H9 (cell line): ENCODE measurements around the gene LRRC55. TPM values are rescaled to one million over a fixed set of nuclear protein-coding genes. Genes with fewer than 3 reads are reported as not detected.

ENCODE experiments used
- DNase-seq: peaks from one replicate; pipeline ENCODE4 v3.0.0-alpha.2; 2017
- H2AFZ ChIP-seq: one replicate; pipeline ENCODE4 v1.6.1; 2013; ENCODE audit warnings: mild to moderate bottlenecking, low read length, control low read depth, moderate library complexity
- H2AK5ac ChIP-seq: 2 replicates; pipeline ENCODE4 v1.6.1; 2013; ENCODE audit warnings: low read length, control low read depth, mixed read lengths; ENCODE audit not compliant: insufficient read length
- H2BK120ac ChIP-seq: one replicate; pipeline ENCODE4 v1.6.1; 2013; ENCODE audit warnings: low read depth, mild to moderate bottlenecking, low read length, control low read depth, inconsistent platforms; ENCODE audit not compliant: poor library complexity, severe bottlenecking
- H2BK12ac ChIP-seq: 2 replicates; pipeline ENCODE4 v1.6.1; 2013; ENCODE audit warnings: low read length, control low read depth, mixed read lengths, low read depth; ENCODE audit not compliant: insufficient read length
- H2BK15ac ChIP-seq: 2 replicates; pipeline ENCODE4 v1.6.1; 2013; ENCODE audit warnings: low read depth, low read length, control low read depth
- H2BK20ac ChIP-seq: one replicate; pipeline ENCODE4 v1.6.1; 2013; ENCODE audit warnings: low read depth, mild to moderate bottlenecking, low read length, control low read depth, inconsistent platforms; ENCODE audit not compliant: poor library complexity, severe bottlenecking
- H2BK5ac ChIP-seq: 2 replicates; pipeline ENCODE4 v1.6.1; 2013; ENCODE audit warnings: low read length, control low read depth, mixed read lengths; ENCODE audit not compliant: insufficient read length
- H3K14ac ChIP-seq: 2 replicates; pipeline ENCODE4 v1.6.1; 2013; ENCODE audit warnings: low read length, control low read depth; ENCODE audit not compliant: insufficient read depth
- H3K18ac ChIP-seq: 2 replicates; pipeline ENCODE4 v1.6.1; 2013; ENCODE audit warnings: low read depth, mild to moderate bottlenecking, mixed read lengths, low read length, control low read depth; ENCODE audit not compliant: insufficient read length
- H3K23ac ChIP-seq: 2 replicates; pipeline ENCODE4 v1.6.1; 2013; ENCODE audit warnings: low read length, control low read depth, mixed read lengths, low read depth; ENCODE audit not compliant: insufficient read length
- H3K23me2 ChIP-seq: 2 replicates; pipeline ENCODE4 v1.6.1; 2013; ENCODE audit warnings: low read depth, mild to moderate bottlenecking, mixed read lengths, low read length, control low read depth; ENCODE audit not compliant: insufficient read length, poor library complexity, severe bottlenecking
- H3K27ac ChIP-seq: 2 replicates; pipeline ENCODE4 v1.5.1; 2013; ENCODE audit warnings: low read length, control low read depth, mixed read lengths, low read depth; ENCODE audit not compliant: insufficient read length
- H3K27me3 ChIP-seq: 2 replicates; pipeline ENCODE4 v1.6.1; 2013; ENCODE audit warnings: low read length, control low read depth, inconsistent platforms; ENCODE audit not compliant: insufficient read depth
- H3K4ac ChIP-seq: 2 replicates; pipeline ENCODE4 v1.6.1; 2013; ENCODE audit warnings: low read depth, mild to moderate bottlenecking, control low read depth, inconsistent platforms, low read length, moderate library complexity
- H3K4me1 ChIP-seq: 2 replicates; pipeline ENCODE4 v1.6.1; 2013; ENCODE audit warnings: low read length, control low read depth, inconsistent platforms; ENCODE audit not compliant: insufficient read depth
- H3K4me2 ChIP-seq: 2 replicates; pipeline ENCODE4 v1.6.1; 2013; ENCODE audit warnings: low read length, control low read depth, mixed read lengths; ENCODE audit not compliant: insufficient read length, insufficient read depth
- H3K56ac ChIP-seq: 2 replicates; pipeline ENCODE4 v1.6.1; 2013; ENCODE audit warnings: low read depth, mild to moderate bottlenecking, mixed read lengths, low read length, control low read depth; ENCODE audit not compliant: insufficient read length
- H3K79me1 ChIP-seq: 2 replicates; pipeline ENCODE4 v1.6.1; 2013; ENCODE audit warnings: low read depth, mild to moderate bottlenecking, moderate library complexity, low read length, control low read depth, inconsistent platforms; ENCODE audit not compliant: insufficient read depth, poor library complexity, severe bottlenecking
- H3K79me2 ChIP-seq: 2 replicates; pipeline ENCODE4 v1.6.1; 2013; ENCODE audit warnings: low read length, control low read depth, inconsistent platforms; ENCODE audit not compliant: insufficient read depth
- H3K9ac ChIP-seq: 2 replicates; pipeline ENCODE4 v1.6.1; 2013; ENCODE audit warnings: low read length, control low read depth, mixed read lengths; ENCODE audit not compliant: insufficient read length; ENCODE audit errors: extremely low read depth
- H3K9me3 ChIP-seq: one replicate; pipeline ENCODE4 v1.6.1; 2013; ENCODE audit warnings: low read depth, low read length, inconsistent platforms; ENCODE audit not compliant: control insufficient read depth
- H3T11ph ChIP-seq: one replicate; pipeline ENCODE4 v1.6.1; 2013; ENCODE audit warnings: mild to moderate bottlenecking, low read length, control low read depth, inconsistent platforms
- H4K20me1 ChIP-seq: one replicate; pipeline ENCODE4 v1.6.1; 2013; ENCODE audit not compliant: control insufficient read depth, insufficient read length, insufficient read depth
- H4K5ac ChIP-seq: 2 replicates; pipeline ENCODE4 v1.6.1; 2013; ENCODE audit warnings: low read depth, mild to moderate bottlenecking, mixed read lengths, low read length, control low read depth; ENCODE audit not compliant: insufficient read length
- H4K8ac ChIP-seq: replicated peaks from 2 replicates; pipeline ENCODE4 v1.6.1; 2013; ENCODE audit warnings: low read length, control low read depth, mixed read lengths, low read depth; ENCODE audit not compliant: insufficient read length
- H4K91ac ChIP-seq: 2 replicates; pipeline ENCODE4 v1.6.1; 2013; ENCODE audit warnings: low read depth, mild to moderate bottlenecking, moderate library complexity, mixed read lengths, low read length, control low read depth; ENCODE audit not compliant: insufficient read length
- H3K27ac Mint-ChIP-seq, 3 experiments: 2 replicates in 2 of 3; 3 replicates in 1 of 3; pipeline ENCODE4 v1.8.0; 2020 to 2021; ENCODE audit warnings: mixed read lengths in 3 of 3, mild to moderate bottlenecking in 1 of 3, moderate library complexity in 1 of 3
- H3K27me3 Mint-ChIP-seq: 2 replicates; pipeline ENCODE4 v1.8.0; 2021; ENCODE audit warnings: low read depth, mild to moderate bottlenecking, moderate library complexity, mixed read lengths
- H3K36me3 Mint-ChIP-seq, 3 experiments: 2 replicates in 2 of 3; 3 replicates in 1 of 3; pipeline ENCODE4 v1.8.0; 2020 to 2021; ENCODE audit warnings: low read depth in 3 of 3, mixed read lengths in 3 of 3; ENCODE audit not compliant: insufficient read depth in 1 of 3
- H3K4me1 Mint-ChIP-seq, 2 experiments: 2 replicates each; pipeline ENCODE4 v1.8.0; 2020; ENCODE audit warnings: mixed read lengths in 2 of 2
- H3K4me3 Mint-ChIP-seq, 2 experiments: 2 replicates in 1 of 2; 3 replicates in 1 of 2; pipeline ENCODE4 v1.8.0; 2020 to 2021; ENCODE audit warnings: mild to moderate bottlenecking in 2 of 2, mixed read lengths in 2 of 2, moderate library complexity in 1 of 2
- H3K9me3 Mint-ChIP-seq, 2 experiments: 2 replicates in 1 of 2; 3 replicates in 1 of 2; pipeline ENCODE4 v1.8.0; 2020; ENCODE audit warnings: mild to moderate bottlenecking in 2 of 2, mixed read lengths in 2 of 2, moderate library complexity in 1 of 2
- WGBS: extraction: QIAGEN DNeasy Blood & Tissue Kit; methylation state at CpG from one replicate; pipeline ENCODE4 v1.1.7; 2013; ENCODE audit warnings: missing lambda C conversion rate, low lambda C conversion rate, mixed read lengths; ENCODE audit not compliant: insufficient read length; ENCODE audit errors: extremely low coverage; 5-methylcytosine and 5-hydroxymethylcytosine counted together
- total RNA-seq: library from RNA; stranded (reverse); gene quantifications from 2 replicates; pipeline ENCODE4 v1.2.1, GENCODE V29; 2021
- TF ChIP-seq, protein P1 (sequence below): fragments of 200-600 bp; sonication (generic); conservative IDR thresholded peaks from 3 replicates; pipeline ENCODE4 v1.8.0; 2021; ENCODE audit warnings: antibody characterized with exemption, mild to moderate bottlenecking

The LRRC55 gene
- total RNA-seq, 1 experiment from 2014 or later, result 1.0 TPM

DNA sequence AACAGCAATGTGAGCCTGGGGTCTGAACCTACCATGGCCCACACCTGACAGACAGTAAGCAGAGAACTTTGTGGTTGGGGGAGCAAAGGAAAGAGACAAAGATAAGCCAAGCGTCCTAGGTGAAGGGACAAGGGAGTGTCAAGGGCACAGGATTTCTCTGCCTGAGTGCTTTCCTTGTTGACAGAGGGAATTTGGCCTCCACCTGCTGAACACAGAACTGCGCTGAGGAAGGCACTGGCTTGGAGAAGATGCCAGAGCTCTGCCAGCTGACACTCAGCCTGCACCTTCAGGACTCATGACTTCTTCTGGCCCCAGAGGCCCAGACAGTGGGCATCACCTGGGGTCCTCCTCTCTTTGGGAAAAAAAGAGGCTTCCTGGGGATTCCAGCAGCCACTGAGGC, 789 bp upstream of the LRRC55 start:
- no CpG with 5 or more reads among the region's 2 CpGs for WGBS
- Histone ChIP-seq H3K23me2 (peaks cover 13% of the 10 kb centered on the region), H2AK5ac (no peak overlapping the region), H4K91ac (no peak overlapping the region), H2BK5ac (no peak overlapping the region), H3K18ac (no peak overlapping the region), H3K79me2 (no peaks in the 10 kb centered on the region), H4K5ac (no peak overlapping the region), H3T11ph (no peak overlapping the region), H3K14ac (no peak overlapping the region), H3K79me1 (no peaks in the 10 kb centered on the region), H4K20me1 (no peaks in the 10 kb centered on the region), H3K4me2 (peak overlapping the region; percentile 78), H4K8ac (no peak overlapping the region), H3K9me3 (no peaks in the 10 kb centered on the region), H3K4me1 (no peaks in the 10 kb centered on the region), H3K4ac (no peak overlapping the region), H3K56ac (no peak overlapping the region), H3K23ac (no peak overlapping the region), H3K9ac (no peak overlapping the region), H3K27me3 (peaks cover 4% of the 10 kb centered on the region; the same call in 1 of the 2 replicates), H2BK20ac (no peak overlapping the region), H2BK12ac (no peak overlapping the region), H2BK120ac (no peak overlapping the region), H3K27ac (no peak overlapping the region), H2BK15ac (no peak overlapping the region), H2AFZ (no peak overlapping the region)
- Mint-ChIP-seq H3K27ac (peak overlapping the region in 1 of 3 experiments; percentile 13; a peak in 1 of 7 replicates), H3K9me3 (peaks cover 0 to 2% of the 10 kb centered on the region in 2 experiments; a peak in 3 of 5 replicates), H3K36me3 (no peaks in the 10 kb centered on the region; a peak in 2 of 7 replicates), H3K27me3 (peaks cover 47% of the 10 kb centered on the region), H3K4me3 (peak overlapping the region; percentile 82 to 90), H3K4me1 (peaks cover 21% of the 10 kb centered on the region in 2 experiments)
- no peak for DNase-seq
- TF ChIP-seq, protein P1, sequence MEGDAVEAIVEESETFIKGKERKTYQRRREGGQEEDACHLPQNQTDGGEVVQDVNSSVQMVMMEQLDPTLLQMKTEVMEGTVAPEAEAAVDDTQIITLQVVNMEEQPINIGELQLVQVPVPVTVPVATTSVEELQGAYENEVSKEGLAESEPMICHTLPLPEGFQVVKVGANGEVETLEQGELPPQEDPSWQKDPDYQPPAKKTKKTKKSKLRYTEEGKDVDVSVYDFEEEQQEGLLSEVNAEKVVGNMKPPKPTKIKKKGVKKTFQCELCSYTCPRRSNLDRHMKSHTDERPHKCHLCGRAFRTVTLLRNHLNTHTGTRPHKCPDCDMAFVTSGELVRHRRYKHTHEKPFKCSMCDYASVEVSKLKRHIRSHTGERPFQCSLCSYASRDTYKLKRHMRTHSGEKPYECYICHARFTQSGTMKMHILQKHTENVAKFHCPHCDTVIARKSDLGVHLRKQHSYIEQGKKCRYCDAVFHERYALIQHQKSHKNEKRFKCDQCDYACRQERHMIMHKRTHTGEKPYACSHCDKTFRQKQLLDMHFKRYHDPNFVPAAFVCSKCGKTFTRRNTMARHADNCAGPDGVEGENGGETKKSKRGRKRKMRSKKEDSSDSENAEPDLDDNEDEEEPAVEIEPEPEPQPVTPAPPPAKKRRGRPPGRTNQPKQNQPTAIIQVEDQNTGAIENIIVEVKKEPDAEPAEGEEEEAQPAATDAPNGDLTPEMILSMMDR, result no peak
